Ovary (tissue), 3 donors: ENCODE results near the gene TJAP1.

Experiments used
- EP300 ChIP-seq: sonication (generic); formaldehyde crosslinking; IDR thresholded peaks from one replicate; pipeline ENCODE4 v1.6.1; 2017; ENCODE audit warnings: antibody characterized with exemption
- POLR2A ChIP-seq: fragments of 450-650 bp; IDR thresholded peaks from one replicate; pipeline ENCODE4 v1.6.1; 2017; ENCODE audit warnings: antibody characterized with exemption, mild to moderate bottlenecking, moderate library complexity
- TF ChIP-seq, protein P1 (sequence below), 3 donors: fragments of 450-650 bp in 2 of 3; fragments of 200-600 bp in 1 of 3; IDR thresholded peaks; one replicate each; pipeline versions ENCODE4 v1.5.1 to v1.8.0; 2016 to 2022; ENCODE audit warnings: antibody characterized with exemption in 3 of 3, mild to moderate bottlenecking in 1 of 3
- donor health status: DM: no; HTN: no; CAD: no.

GRCh38 chr6:43433148-43433547 lies 44.2 kb upstream of the TJAP1 start:
- TF ChIP-seq, protein P1, sequence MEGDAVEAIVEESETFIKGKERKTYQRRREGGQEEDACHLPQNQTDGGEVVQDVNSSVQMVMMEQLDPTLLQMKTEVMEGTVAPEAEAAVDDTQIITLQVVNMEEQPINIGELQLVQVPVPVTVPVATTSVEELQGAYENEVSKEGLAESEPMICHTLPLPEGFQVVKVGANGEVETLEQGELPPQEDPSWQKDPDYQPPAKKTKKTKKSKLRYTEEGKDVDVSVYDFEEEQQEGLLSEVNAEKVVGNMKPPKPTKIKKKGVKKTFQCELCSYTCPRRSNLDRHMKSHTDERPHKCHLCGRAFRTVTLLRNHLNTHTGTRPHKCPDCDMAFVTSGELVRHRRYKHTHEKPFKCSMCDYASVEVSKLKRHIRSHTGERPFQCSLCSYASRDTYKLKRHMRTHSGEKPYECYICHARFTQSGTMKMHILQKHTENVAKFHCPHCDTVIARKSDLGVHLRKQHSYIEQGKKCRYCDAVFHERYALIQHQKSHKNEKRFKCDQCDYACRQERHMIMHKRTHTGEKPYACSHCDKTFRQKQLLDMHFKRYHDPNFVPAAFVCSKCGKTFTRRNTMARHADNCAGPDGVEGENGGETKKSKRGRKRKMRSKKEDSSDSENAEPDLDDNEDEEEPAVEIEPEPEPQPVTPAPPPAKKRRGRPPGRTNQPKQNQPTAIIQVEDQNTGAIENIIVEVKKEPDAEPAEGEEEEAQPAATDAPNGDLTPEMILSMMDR (IDR thresholded peaks at IDR 0.05) = no peak
- TF ChIP-seq POLR2A (no peak), EP300 (no peak)
